Germinal center (tissue), 1 donor: Measurements from ENCODE around the gene CST11.

ENCODE experiments used
- DNase-seq: peaks from one replicate; pipeline ENCODE4 v3.0.0; 2012; ENCODE audit warnings: mixed read lengths, low spot score

Gene CST11

DNA sequence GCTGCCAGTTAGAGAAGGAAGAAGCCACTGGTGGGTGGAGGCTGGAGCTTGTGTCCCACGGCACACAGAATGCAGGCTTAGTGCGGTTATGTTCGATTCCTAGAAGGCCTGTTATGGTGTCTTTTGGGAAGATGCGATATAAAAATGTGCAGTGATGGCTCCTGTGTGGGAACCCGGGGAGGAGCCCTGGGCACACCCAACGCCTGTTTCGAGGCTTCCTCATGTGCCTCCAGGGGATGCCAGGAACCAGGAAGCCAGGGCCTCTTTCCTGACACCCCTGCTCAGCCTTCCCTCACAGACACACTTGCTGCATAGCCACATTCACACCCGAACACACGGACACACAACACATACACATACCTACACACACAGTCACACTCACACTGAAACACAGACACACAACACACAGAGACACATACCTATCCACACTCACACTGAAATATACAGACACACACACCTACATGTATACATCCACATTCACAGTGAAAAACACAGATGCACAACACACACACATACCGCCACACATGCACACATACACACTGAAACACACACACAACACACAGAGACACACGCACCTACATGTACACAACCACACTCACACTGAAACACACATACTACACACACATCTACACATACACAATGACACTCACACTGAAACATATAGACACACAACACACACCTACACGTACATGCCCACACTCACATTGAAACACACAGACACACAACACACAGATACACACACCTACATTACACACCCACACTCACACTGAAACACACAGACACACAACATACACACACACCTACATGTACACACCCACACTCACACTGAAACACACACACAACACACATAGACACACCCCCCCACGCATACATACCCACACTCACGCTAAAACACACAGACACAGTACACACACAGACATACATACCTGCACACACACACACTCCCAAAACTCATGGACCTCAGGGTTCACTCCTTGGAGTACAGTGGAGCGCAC is 1.2 kb upstream of the CST11 start:
- DNase-seq = no peak

DNA sequence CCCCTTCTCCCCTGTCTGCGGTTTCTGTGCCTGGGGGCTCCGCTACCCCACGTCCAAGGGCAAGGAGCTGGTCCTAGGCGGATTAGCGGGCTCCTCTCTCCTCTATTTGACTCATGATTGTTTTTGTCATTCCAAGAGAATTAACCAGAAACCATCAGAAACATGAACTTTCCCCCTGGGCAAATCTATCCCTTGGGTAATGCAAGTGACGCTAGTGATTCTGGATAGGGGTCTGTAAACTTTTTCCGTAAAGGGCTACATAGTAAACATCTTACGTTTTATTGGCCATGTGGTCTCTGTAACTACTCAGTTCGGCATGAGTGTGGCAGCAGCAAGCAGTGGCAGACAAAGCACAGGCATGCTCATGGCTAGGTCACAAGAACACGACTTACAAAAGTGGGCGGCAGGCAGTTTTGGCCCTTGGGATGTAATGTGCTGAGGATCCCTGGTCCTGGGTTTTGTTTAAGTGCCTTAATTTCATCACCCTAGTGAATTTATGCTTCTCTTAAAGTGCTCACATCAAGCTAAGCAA is 654 bp downstream of the CST11 start:
- DNase-seq = no peak

DNA sequence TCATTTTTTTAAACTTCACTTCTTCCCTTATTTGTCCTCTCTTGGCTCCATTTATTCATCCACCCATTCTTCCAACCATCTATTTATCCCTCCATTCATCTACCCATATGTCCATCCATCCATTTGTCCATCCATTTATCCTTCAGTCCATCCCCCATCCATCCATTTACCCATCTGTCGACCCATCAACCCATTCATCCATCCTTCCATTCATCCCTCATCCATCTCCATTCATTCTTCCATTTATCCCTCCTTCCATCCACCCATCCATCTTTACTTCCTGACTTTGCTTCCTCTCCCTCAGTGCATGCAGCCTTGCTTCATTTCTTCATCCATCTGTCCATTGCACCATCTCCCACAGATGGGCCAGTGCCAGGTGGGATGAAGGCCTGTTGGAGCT is 1.8 kb downstream of the CST11 start:
- DNase-seq = no peak

DNA sequence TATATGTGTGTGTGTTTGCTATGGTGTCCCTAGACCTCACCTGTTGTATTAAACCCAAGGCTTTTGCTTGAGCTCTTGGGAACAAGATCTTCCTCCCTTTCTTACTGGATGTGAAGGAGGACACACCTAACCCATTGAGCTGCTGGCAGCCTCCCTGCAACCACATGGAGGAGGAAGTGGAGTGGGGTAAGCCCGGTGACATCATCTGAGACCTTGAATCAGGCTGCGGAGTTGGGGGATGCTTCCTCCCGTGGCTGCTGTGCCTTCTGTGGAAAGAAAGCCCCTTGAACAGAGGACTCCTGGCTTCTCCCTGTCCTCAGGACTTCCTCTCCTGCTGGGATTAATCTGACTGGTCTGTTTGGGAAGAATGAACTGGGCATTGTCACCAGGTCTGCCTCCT is 3.3 kb downstream of the CST11 start:
- no peak for DNase-seq

DNA sequence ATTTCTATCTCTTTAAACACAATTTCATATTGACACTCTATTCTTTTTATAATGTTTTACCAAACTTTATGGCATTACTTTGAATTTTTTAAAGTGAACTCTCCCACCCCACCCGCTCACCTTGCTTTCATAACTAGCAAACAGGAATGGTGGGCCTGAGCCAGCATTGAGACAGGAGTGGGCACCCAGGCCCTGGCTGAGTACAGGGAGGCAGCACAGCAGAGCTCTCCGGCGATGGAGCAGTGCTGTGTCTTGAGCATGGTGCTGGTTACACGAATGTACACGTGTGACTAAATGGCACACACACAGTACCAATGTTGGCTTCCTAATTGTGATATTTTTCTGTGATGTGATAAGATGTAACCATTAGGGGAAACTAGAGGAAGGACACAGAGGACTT is 4.5 kb downstream of the CST11 start:
- DNase-seq = no peak

DNA sequence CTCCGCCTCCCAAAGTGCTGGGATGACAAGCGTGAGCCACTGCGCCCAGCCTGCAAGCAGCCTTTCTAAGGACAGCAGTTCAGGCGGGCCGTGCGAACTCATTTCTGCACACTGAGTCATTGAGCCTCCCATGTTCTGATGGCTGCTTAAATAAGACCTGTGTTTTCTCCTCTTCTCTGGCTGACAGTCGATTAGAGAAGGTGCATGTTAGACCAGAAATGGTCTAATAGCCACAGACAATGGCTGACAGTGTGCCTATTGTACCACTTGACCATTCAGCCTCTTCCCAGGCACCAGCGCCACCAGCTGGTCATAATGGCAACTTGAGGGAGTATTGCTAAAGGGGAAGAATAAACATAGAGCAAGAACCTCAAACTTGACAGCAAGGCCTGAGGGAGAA is 6.2 kb downstream of the CST11 start:
- no peak for DNase-seq

DNA sequence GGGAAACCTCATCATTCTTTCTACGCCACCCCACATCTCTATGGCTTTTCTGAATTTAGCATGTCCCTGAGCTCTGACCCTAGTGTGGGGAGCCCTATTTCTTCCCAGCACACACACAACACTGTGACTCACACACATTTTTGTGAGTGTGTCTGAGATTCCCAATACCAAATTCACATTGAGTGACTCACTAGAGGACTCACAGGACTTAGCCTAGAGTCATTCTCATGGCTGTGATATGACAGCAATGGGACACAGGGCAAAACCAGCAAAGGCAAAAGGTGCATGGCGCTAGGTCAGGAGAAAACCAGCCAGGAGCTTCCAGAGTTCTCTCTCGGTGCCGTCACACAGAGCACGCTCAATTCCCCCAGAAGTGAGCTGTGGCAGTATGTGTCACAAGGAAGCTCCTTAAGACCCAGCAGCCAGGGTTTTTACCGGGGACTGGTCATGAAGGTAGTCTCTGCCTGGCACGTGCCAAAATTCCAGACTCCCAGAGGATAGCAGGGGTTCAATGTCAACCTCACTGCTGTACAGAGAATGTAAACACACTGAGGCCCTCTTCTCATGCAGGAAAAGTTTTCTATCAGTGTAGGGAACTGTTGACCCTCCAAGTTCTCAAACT is 7.0 kb downstream of the CST11 start:
- DNase-seq = no peak

DNA sequence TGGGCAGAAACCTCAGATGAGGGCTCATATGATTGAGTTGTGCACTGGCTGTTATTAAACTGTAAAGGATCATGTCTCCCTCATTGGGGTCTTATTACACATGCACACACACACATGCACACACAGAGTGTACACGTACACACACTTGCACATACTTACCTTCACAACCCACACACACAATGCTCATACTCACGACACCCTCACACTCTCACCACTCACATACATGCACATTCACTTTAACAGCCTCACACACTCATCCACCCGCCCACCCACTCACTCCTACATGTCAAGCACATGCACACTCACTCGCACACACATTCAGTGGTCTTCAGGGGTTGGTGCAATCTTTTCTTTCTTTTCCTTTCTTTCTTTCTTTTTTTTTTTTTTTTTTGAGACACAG is 7.8 kb downstream of the CST11 start:
- no peak for DNase-seq

DNA sequence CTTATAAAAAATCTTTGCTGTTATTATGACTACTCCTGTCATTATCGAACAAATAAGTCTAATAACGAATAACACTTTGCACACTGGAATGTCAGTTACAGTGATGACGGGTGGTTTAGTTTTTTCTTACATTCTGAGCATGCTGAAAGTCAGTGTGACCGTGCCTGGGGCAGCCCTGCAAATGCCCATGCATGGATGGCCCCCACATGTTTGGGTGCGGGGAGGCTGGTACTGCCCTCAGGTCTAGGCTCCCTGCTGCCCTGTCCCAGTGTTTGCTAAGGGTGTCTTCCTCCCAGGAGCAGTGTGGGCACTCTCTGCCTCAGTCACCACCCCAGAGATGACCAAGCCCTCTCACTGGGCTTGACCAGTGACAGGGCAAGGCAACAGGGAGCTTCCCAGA is 10.2 kb downstream of the CST11 start:
- no peak for DNase-seq

DNA sequence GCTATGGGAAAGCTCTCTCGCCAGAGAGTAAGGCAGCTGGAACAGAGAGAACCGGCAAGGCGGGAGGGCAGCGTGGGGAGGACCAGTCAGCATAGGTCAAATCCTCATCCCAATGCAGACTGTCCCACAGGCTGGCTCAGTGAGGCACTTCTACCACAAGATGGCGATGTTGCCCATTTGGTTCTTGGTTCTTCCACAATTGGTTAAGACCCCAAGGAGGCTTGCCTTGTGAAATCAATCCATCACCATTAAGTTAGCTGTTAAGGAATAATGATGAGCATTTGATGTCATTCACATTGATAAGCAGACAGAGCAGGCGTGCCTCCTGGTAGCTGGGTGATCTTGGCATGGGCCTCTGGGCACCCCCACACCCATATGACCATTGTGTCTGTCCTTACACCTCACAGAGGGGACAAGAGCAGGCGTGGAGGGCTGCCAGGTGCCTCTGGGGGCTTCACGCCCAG is 10.8 kb downstream of the CST11 start:
- DNase-seq = peak; percentile 67

DNA sequence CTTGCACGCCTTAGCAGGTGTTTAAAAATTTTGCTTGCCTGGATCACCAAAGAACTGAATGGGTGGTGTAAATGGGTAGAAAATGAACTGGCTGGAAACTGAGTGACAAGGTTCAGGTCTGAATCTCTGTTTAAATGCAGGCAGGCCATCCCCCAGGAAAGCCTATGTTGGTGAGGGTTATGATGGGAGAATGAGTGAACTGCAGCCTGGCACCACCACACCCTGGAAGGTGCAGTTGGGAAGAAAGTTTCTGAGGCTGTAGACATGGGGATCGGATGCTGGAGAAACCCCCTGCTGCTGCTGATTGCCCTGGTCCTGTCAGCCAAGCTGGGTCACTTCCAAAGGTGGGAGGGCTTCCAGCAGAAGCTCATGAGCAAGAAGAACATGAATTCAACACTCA is 12.7 kb downstream of the CST11 start:
- DNase-seq = no peak

DNA sequence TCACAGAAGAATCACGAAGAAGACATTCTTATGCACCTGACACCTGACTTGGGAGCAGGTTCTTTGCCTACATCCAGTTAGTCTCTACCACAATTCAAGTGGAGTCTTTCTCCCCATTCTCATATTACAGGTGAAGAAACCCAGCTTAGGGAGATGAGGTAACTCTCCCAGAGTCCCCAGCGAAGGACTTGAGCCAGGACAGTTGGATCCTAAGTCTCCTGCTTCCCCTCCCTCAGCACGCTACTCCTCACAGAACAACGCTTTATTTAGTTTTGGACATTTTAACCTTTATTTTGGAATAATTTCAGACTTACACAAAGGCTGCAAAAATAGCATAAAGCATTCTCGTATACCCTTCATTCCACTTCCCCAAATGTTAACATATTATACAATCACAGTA is 14.0 kb downstream of the CST11 start:
- no peak for DNase-seq

DNA sequence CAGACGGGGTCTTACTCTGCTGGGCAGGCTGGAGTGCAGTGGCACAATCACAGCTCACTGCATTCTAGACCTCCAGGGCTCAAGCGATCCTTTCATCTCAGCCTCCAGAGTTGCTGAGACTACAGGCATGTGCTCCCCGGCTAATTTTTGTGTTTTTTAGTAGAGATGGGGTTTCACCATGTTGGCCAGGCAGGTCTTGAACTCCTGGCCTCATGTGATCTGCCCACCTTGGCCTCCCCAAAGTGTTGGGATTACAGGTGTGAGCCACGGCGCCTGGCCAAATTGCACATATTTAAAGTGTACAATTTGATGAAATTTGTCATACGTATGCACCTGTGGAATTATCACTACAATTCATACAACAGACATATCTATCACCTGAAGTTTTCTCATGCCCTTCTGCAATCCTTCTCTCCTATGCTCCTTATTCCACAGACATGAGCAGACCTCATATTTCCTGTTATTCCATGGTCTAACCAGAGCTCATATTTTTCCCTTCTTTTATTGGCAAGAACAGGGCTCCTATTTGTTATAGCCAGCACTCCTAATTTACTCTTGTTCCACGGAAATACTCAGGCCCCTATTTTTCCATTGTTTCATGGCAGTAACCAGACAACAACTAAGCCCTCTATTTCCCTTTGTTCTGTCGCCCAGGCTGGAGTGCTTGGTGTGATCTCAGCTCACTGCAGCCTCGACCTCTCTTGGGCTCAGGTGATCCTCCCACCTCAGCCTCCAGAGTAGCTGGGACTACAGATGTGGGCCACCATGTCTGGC is 15.4 kb downstream of the CST11 start:
- no peak for DNase-seq

DNA sequence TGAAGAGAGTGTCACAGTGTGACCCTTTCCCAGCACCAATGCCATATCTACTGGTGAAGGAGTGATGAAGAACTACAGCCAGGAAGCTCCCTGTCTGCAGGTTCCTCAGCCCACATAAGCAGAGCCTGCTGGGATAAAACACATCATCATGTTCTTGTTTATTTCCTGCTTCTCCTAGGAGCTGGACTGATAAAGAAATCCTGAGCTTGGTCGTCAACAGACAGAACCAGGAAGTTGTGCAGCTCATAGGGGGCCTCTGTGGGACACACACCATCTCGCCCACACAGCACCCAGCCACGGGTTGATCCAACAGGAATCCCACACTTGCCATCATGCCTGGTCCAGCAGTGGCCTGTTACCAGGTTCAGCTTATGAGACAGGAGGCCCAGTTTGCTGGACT is 16.0 kb downstream of the CST11 start:
- no peak for DNase-seq

DNA sequence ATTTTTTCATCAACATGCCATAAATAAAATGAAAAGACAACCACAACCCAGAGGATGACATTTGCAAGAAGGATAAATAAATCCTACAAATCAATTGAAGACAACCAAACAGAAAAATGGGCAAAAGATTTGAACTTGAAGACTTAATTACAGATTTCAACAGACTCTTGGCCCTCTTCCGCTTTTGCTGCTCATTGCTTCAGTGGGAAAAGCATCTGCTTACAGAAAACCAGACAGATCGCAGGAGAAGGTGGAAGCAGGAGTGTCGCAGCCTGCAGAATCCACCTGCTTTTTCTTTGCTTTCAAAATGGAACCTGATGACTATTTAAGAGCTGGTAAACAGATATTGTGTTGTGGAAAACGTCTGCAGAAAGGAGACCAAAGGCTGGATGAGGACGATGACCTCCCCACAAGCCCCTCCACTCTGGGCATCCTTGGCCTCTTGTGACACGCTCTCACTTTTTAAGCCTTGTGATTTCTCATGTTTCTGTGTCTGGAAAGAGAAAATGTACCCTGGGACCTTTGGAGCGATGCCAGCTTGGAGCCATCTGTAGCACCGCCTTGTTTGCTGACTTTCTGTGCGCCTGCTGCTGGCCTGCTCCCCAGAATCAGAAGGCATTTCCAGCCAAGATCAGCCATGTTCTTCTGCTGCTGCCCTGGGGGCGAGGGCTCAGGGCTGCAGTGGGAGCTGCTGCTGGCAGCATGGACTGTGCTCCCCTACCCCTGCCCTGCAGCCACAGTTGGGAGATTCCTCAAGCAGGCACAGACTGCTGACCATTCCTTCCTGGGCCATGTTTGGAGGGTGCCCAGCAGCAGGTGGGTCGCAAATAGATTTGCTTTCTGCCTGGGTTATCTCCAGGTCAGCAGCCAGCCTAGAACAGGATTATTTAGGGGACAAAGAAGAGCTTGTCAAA is 16.8 kb downstream of the CST11 start:
- no peak for DNase-seq

DNA sequence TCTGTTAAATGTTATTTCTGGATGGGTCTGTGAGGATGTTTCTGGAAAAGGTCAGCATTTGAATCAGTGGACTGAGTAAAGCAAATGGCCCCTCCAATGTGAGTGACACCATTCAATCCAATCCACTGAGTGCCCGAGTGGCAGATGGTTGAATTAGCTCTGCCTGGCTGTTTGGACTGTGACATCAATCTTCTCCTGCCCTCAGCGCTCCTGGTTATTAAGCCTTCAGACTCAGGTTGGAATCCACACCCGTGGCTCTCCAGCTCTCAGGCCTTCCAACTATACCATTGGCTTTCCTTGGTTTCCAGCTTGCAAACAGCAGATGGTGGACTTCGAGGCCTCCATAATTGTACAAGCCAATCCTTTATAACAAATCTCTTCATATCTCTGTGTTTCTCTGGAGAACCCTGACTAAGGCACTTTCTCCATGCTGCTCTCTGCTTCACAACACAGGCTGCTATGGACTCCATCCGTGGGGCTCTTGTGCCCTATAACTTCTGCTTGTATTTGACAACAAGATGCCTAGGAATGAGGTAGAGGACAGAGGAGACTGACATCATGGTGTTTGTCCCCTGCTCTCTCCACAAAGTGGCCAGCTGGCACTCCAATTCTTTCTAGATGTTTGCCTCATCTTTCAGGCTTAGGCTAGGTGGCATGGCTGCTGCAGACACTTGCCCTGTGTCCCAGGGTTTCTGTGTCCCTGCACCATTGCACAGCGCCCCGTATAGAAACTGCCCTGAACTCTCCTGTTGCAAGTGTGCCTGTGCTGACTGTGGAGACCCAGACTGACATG is 18.0 kb downstream of the CST11 start:
- DNase-seq = no peak

DNA sequence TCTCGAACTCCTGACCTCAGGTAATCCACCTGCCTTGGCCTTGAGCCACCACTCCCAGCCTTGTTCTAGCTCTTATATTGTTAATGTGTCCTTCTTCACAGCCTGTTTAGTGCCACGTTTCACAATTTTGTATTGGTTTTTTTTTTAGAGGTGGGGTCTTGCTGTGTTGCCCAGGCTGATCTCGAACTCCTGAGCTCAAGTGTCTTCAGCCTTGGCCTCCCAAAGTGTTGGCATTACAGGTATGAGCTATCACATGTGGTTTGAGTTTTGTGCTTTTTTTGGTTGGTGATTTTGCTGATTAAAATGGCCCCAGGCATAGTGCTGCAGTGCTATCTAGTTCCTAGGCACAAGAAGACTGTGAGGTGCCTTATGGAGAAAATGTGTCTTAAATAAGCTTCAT is 19.0 kb downstream of the CST11 start:
- no peak for DNase-seq

DNA sequence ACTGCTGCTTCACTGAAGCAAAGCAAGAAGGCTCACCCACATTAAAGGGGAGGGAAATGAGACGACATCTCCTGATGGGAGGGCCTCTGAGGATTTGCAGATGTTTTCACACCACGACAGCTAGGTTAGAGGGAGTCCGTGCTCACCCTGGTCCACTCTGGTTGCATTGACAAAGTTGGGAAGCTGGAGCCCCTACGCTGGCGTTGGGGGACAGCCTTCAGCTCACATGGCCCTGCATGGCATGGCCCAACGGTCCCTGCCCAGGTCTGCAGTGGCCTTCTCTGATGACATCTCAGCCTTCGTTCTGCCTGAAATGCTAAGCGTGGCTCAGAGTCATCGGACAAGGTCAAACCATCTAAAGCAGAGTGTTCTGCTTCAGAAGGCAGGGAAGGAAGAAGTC is 27.5 kb downstream of the CST11 start:
- no peak for DNase-seq

DNA sequence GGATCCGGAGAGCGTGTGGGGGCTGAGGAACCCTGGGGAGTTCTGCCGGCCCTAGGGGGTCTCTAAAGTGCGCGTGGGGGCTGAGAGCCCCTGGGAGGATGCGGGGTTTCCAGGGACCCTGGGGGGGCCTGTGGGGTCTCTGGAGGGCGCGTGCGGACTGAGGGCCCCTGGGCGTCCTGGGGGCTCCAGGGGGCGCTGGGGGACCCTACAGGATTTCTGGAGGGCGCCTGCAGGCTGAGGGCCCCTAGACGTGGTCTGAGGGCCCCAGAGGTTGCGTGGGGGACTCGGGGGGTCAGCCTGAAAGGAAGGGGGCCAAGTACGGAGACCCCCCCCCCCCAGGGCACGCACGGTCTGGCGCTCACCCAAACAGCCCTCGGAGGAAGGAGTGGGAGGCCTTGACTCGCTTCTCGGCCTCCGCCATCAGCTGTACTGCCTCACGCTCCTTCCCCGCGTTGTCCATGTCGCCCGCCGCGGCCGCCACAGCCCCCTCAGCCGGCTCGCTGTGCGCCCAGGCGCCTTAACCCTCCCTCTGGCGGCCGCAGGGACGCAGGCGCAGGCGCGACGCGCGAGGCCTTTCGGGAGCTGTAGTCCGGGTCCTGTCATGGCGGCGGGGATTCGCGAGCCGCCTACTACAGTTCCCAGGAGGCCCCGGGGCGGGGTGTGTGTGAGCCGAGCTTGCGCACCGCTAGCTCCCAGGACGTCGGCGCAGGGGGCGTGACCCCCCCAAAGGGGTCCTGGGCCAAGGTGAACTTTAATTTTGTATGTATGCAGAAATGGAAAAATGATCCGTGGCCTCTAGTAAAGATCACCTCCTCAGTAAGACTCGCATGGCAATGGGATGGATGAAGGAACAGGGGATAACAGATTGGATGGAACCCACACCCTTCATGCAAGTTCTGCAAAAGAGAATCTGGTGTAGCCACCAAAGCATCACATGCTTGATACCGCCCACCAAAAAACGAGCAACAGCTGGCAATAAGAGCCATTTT is 31.4 kb downstream of the CST11 start, which contains the start of gene NAPB:
NAPB (minus strand) TSS at position 546 of the 989 bp plus-strand sequence; CDS start at position 460, 86 bp downstream.
- peak; percentile 92 for DNase-seq
